Right renal pelvis (tissue), 4 donors: ENCODE data around the gene CNGA1. TPM values are rescaled to one million over a fixed set of nuclear protein-coding genes. Genes with fewer than 3 reads are reported as not detected.

ENCODE experiments used
- DNase-seq, 4 donors: peaks; one replicate each; pipeline ENCODE4 v3.0.0-alpha.2; 2013; ENCODE audit warnings: low read depth in 4 of 4, low spot score in 3 of 4, missing footprints in 1 of 4
- polyA plus RNA-seq, 4 donors: library from polyadenylated mRNA; unstranded; fragments of 120-200 nt; gene quantifications; one replicate each; pipeline ENCODE4 v1.2.1, GENCODE V29; 2013; ENCODE audit not compliant: insufficient read length in 4 of 4

The CNGA1 gene
- polyA plus RNA-seq, result 1 to 10 TPM; 2.5 to 8.0 (median 3.2) TPM

DNA sequence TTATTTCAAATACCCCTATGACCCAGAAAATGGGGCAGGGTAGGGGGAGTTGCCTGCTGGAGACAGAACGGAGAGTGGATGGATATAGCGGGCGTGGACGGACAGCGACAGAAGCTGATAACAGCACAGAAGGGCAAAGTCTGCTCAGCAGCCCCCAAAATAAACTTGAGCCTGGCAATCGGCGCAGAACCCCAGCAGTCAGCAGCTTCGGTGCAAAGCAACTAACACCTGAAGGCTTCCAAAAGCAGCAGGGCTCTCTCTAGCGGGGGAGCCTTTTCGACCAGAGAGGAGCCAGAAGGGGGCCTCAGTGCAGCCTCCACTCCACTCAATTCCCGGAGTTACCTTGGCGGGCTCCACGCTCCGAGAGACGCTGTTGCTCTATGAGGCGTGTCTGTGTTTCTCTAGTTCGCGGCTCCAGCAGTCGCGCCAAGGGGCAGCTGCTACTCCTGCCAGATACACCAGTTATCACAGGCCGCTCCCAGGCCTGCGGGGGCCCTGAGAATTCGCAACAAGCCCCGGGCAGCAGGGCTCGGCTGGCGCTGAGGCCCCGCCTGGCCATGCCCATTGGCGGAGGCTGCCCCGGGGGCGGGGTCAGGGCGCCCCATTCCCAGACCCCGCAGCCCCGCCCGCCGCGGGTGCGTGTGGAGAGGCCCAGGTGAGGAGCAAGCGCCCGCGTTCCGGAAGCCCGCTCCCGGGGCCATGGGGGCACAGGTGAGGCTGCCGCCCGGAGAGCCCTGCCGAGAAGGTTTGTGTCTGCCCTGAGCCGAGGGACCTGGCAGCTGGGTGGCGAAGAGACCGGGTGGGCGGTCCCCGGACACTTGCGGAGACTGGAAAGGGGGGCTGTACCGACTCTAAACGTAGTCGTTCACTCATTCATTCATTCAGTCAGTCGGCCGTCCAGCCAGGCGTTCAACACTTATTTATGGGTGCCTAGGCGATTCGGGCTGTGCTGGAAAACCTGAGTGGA lies at the start of gene CNGA1, which contains the start of gene NIPAL1:
Gene CNGA1 (minus strand): TSS at position 541 of the 967 bp plus-strand sequence. CDS start 63,992 bp downstream, outside the sequence.
Gene NIPAL1 (plus strand): TSS at position 632 of the 967 bp plus-strand sequence. CDS start 68 bp downstream, at position 700.
- peak; percentile 52 to 60 (median 56) for DNase-seq

GRCh38 chr4:48065587-48066052 lies 49.1 kb upstream of the CNGA1 start:
- no peak for DNase-seq

GRCh38 chr4:48064349-48064748 lies 47.9 kb upstream of the CNGA1 start:
- DNase-seq, result no peak

DNA sequence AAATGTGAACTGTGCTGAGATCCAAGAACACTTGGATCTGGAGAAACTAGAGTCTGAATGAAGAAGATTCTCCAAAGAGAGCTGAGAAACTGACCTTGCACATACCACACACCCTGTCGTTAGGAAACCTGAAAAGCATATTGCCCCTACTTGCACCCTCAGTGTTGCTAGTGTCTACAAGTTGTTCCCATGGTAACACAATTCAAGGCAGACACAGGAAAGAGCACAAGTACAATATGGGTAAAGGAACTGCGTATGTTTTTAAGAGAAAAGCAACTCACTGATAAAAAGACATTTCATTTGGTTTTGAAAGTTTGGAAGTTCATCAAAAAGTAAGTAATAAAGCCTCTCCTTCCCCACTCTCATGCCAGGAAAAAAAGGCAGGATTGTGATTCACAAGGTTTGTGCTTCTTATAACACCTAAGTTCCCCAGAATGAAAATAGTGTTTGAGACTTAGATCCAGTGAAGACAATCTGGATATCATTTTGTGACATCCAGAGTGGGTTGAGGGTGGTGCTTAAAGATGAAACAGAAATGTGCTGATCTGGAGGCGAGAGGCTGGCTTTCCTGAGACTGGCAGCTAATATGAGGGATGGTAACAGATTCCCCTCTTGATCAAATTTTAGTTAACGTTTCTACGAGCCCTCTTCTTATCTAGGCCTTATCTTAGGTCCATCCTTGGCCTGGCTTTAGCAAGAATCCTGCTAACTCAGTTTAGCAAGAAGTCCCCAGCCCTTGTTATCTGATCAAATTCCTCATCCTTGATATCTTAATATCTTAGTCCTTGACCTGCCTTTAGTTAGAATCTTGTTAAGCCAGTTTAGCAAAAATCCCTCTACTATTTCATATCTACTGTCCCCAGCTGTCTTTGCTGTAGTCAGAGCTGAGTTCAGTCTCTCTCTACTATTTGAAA lies 42.4 kb upstream of the CNGA1 start:
- no peak for DNase-seq

GRCh38 chr4:48051078-48051477 lies 34.6 kb upstream of the CNGA1 start:
- DNase-seq, result no peak

- DNase-seq, result no peak
These were observed 33.0 kb upstream of the CNGA1 start for GRCh38 chr4:48049483-48049882.

DNA sequence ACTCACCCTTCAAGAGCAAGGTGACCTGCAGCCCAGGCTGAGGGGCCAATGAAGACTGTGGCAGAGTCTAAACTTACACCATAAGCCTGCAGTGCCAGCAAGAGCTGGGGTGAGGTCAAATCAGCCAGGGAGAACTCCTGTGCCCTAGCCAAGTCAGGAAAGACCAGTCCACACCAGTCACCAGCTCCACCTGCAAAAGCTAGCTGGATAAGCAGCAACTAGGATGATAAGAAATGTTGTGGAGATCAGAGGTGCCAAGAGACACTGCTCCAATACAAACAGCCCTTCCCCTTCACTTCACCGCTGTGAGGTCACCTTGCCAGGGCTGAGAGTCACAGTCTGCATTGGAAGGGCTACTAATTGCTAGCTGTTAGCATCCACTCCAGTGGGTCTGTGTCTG lies 31.4 kb upstream of the CNGA1 start:
- DNase-seq, result no peak

GRCh38 chr4:48047421-48047844 lies 31.0 kb upstream of the CNGA1 start:
- DNase-seq, result no peak

DNA sequence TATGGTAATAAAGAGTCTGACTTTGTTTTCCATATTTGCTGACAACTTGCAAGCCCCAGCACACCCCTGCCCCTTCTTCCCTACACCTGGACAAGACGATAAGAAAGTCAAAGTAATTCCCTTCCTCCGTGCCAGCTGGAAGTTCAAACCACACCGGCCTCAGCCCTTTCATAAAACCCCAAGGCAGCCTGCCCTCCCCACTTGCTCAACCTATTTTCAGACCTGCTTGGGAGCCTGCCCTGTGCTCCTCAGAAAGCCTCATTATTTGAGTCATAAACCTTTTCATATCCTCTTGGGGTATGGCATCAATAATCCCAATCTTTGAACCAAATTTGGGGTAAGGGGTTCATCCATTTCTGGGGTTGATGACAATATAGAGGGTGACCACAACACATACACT lies 29.6 kb upstream of the CNGA1 start:
- no peak for DNase-seq

GRCh38 chr4:48044298-48044697 lies 27.8 kb upstream of the CNGA1 start:
- no peak for DNase-seq

DNA sequence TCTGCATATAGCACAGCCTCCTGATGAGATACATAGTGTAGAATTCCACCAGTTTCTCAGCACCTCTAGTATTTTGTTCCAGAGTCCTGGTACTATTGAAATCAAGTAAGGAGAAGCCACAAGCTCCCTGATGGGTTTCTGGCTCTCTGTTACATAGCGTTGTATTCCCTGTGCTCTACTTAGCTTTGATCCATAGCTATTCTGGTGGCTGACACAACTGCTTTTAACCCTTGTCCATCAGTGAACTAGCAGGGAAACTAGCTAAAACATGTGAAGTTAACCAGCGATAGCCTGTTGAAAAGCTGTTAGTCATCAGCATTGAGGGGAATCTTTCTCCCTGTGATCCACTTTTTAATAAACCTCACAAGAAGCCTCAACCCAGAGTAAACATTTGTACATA lies 27.0 kb upstream of the CNGA1 start:
- DNase-seq, result no peak

DNA sequence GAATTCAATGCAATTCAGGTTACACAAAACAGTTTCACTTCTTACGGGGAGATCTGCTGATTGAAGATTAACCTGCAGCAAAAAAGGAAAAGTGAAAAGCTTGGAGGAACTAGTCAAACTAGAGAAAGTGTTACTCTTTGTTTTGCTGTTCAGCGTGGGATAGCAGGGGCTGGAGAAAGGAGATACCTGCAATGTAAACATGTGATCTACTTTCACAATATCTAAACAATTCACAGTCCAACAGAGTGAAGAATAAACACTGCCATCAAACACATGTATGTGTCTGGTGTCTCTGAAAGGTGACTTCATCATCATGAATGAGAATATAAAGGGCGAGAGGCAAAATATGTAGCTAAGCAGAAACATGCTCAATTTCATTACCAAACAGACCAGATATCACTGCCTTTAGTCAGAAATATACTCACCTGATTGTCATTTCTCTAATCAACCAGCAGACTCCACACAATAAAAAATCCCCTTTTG lies 26.5 kb upstream of the CNGA1 start:
- DNase-seq, result no peak

DNA sequence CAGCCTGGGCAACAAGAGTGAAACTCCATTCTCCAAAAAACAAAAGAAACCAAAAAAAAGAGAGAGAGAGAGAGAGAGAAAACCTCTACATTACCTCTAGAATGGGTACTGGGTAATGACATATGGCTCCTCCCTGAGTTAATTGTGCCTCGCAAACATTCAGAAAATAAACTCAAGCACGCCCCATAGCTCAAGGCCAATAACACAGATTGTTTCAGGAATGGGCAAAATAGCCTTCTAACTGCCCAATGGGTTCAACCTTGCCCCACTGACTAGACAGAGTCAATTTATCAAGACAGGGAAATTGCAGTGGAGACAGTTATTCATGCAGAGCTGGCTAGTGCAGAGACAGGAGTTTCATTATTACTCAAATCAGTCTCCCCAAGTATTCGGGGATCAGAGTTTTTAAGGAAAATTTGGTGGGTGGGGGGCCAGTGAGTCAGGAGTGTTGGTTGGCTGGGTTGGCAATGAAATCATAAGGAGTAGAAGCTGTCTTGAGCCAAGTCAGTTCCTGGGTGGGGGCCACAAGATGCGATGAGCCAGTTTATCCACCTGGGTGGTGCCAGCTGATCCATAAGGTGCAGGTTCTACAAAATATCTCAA lies 25.2 kb upstream of the CNGA1 start:
- no peak for DNase-seq

GRCh38 chr4:48039561-48039960 lies 23.1 kb upstream of the CNGA1 start:
- no peak for DNase-seq

DNA sequence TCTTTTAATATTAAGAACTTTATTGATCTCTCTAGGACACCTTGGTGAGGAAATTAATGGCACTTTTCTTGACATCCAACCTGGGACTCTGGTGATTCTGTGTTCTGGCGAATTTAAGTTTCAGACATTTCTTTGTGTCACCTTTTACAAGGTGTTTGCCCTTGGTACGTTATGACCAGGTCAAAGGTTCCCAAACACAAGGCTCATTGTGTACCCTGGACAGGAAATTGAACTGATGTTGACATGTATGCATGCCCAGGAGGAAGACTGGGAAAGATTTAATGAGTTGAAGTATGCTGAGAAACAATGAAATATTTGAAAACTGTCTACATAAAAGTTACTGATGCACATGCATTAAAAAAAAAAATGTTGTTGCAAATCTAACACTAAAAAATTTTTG lies 22.2 kb upstream of the CNGA1 start:
- no peak for DNase-seq

- no peak for DNase-seq
These were observed 20.6 kb upstream of the CNGA1 start for GRCh38 chr4:48037117-48037462.

- no peak for DNase-seq
These were observed 19.5 kb upstream of the CNGA1 start for GRCh38 chr4:48035952-48036351.

DNA sequence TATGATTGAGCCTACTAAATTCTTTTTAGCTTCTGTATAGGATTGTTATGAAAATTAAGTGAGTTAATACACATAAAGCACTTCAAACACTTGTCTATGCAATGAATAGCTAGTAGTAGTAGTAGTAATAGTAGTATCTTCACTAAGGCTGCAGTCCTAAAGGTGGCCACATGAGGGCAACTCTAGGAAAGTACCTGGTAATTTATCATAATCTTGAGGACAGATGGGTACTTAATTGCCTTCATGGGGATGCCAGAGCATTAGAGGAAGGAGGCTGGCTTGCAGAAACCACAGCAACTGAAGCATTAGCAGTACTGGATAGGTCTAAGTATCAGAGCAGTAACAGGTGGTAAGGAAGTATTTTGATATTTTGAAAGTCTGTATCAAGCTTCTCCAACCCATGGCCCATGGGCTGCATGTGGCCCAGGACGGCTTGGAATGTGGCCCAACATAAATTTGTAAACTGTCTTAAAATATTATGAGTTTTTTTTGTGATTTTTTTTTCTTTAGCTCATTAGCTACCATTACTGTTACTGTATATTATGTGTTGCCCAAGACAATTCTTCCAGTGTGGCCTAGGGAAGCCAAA lies 17.4 kb upstream of the CNGA1 start:
- DNase-seq, result no peak

- no peak for DNase-seq
These were observed 16.9 kb upstream of the CNGA1 start for GRCh38 chr4:48033412-48033811.

GRCh38 chr4:48032721-48033120 lies 16.2 kb upstream of the CNGA1 start:
- DNase-seq, result no peak
